GM18873 (cell line): ENCODE measurements around the gene SCML1.

Experiments used
- ATAC-seq: cut with Tn5 transposase; IDR thresholded peaks from one replicate; pipeline ENCODE4 v1.9.1; 2021; ENCODE audit warnings: mild to moderate bottlenecking, moderate library complexity, moderate number of reproducible peaks; ENCODE audit not compliant: unreplicated experiment, low FRiP score

The SCML1 gene, protein sequence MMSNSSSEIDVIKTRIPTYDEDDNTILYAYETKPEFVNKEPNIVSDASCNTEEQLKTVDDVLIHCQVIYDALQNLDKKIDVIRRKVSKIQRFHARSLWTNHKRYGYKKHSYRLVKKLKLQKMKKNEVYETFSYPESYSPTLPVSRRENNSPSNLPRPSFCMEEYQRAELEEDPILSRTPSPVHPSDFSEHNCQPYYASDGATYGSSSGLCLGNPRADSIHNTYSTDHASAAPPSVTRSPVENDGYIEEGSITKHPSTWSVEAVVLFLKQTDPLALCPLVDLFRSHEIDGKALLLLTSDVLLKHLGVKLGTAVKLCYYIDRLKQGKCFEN

GRCh38 chrX:17736856-17737709 is at the start of gene SCML1:
Gene SCML1 (plus strand): TSS chrX:17737493. CDS start chrX:17744187, 6,694 bp downstream.
- peak; percentile 69 for ATAC-seq

- ATAC-seq = no peak
Observed at GRCh38 chrX:17687648-17688047, 49.6 kb upstream of the SCML1 start.

GRCh38 chrX:17689971-17690409 is 47.3 kb upstream of the SCML1 start:
- ATAC-seq = peak; percentile 66

GRCh38 chrX:17692709-17693346 is 44.5 kb upstream of the SCML1 start:
- ATAC-seq = no peak

DNA sequence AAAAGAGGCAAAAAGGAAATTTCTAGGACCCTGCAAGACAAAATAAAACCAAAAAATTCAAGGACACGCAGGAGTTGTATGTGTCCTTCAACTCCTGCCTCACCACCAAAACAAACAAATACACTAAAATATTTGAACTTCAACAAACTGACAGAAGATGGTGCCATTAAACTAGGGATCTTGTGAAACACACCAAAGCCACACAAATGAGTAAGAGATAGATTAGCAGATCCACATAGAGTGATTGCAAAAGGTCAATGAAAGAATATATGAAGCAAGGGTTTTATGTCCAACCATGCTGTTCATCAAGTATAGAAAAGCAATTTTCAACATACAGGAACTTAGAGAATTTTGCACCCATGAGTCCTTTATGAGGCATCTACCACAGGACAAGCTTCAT is 40.1 kb upstream of the SCML1 start:
- no peak for ATAC-seq

DNA sequence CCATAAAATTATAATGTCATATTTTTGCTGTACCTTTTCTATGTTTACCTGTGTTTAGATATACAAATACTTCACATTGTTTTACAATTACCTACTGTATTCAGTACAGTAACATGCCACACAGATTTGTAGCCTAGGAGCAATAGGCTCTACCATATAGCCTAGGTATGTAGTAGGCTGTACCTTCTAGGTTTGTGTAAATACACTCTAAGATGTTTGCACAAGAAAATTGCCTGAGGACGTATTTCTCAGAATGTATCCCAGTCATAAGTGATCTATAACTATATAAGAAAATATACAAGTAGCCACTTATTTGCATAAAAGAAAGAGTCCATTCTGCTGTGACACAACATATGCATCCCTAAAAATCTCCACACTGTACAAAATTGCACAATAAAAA is 36.3 kb upstream of the SCML1 start:
- no peak for ATAC-seq

GRCh38 chrX:17703201-17703600 is 34.1 kb upstream of the SCML1 start:
- ATAC-seq = no peak

DNA sequence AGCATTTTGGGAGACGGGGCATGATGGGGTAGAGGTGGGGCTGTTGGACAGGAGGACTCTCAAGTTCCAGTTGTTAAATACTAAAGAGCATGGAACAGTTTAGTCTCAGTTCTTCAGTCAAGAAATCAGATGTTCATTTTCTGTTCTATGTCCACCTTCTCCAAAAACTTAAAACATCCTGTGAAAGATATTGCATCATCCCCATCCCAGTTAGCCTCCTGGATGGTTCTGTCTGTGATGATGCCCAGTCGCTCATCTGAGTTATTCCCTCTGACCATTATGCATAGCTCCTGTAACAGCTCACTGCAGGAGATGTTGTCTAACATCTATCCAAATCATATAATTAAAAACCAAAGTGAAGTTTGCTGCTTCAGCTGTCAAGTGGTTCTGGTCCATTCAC is 32.1 kb upstream of the SCML1 start:
- ATAC-seq = no peak

DNA sequence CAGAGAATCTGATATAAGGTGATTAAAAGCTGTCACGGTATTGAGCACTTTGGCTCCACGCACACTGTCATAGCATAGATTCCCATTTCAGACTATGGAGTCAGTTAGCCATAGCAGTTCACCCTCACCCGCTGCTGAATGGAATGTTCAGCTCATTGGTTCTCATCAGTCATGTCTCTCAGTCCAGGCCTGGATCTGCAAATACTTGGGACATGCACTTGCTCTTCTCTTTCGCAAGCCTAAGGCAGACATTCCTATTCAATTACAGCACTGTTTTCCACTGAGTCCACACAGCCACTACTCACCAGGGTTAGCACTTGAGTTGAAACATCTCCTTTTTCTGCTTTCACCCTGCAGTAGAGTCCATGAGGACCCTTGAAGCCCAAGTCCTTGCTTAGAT is 30.6 kb upstream of the SCML1 start:
- ATAC-seq = no peak

DNA sequence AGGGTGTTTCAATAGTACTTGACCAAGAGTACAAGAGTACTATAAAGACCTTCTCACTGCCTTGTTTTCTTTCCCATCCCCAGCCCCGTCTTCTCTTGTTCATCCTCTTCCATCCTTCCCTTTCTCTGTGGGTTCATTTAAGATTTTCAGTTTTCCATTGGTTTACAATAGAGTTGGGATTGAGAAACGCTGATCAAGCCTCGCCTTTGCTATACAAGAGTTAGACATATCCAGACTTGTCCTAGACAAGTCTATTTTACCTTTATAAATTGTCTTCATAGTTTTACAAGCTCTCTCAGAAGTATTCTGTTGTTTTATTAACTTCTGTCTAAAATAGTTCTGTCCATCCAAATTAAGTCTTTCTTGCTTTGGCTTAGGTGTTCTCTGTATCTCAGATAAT is 29.6 kb upstream of the SCML1 start:
- ATAC-seq = no peak

DNA sequence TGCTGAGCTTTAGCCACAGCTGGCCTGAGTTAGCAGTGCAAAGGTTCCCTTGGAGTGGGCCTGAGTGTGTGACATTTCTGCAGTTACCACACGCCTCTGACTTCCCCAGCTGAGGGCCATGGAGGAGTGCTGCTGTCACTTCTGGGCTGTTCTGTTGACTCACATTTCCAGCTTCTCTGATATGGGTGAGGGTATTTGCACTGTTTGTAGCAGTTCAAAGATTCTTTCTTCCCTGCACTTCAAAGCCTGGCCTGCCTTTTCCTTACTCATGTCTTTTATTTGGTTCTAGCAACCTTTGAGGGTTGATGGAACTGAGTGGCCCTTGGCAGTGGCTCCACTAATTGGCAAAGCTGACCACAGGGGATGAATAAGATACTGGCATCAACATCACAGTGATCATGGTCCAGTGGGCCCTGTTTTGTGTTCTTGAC is 26.4 kb upstream of the SCML1 start:
- no peak for ATAC-seq

GRCh38 chrX:17713288-17713687 is 24.0 kb upstream of the SCML1 start:
- ATAC-seq = no peak

- ATAC-seq = no peak
Observed at GRCh38 chrX:17718649-17719165, 18.6 kb upstream of the SCML1 start.

- ATAC-seq = no peak
Observed at GRCh38 chrX:17719711-17720110, 17.6 kb upstream of the SCML1 start.

- ATAC-seq = no peak
Observed at GRCh38 chrX:17721715-17722114, 15.6 kb upstream of the SCML1 start.

DNA sequence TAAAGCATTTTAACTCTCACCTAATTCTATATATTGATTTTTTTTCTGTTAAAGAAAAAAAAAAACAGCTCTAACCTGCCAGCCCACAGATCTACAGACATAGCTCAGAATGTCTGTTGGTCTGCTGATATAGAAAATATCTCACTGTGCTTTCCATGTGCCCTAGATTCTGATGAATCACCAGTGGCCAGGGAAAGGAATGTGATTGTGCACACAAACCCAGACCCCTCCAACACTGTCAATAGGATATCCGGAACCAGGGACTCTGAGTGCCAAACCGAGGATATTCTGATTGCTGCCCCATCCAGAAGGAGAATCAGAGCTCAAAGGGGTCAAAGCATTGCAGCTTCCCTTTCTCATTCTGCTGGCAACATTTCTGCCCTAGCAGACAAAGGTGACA is 12.1 kb upstream of the SCML1 start:
- no peak for ATAC-seq

DNA sequence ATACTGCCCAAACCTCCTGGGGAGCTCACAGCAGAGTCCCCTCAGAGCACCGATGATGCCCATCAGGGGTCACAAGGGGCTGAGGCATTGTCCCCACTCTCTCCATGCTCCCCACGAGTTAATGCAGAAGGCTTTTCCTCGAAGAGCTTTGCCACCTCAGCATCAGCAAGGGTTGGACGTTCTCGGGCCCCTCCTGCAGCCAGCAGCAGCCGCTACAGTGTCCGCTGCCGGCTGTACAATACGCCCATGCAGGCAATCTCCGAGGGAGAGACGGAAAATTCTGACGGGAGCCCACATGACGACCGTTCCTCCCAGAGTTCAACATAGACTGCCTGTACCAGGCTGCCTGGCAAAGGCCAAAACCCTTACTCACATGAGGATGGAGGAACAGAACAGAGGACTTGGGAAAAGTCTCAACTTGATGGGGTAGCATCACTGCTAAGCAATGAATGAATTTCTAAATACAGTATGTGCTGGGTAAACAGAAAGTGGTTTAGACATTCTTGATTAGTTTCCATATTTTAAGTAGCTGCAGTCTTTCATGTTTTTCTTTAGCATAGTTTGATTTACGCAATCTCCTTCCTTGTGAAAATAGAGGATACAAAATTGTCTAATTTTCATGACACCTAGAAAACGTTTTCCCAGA is 5.0 kb upstream of the SCML1 start:
- no peak for ATAC-seq

DNA sequence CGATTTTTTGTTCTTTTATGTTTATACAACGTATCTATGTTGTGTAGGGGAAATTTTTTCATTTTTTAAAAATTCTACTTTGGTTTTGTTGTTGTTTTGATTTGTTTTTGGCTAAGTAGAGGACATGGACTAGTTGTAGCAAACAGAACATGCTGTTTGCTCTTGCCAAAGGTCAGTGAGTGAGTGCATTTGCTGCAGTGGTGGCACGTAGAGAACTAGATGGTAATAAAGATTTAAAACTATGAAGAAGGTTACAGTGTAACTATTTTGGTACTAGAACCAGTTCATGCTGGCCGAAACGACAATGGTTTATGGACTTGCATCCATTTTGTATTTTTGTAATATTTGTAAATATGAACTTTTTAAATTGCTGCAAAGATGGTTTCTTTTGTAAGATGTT is 1.9 kb upstream of the SCML1 start:
- no peak for ATAC-seq

- ATAC-seq = no peak
Observed at GRCh38 chrX:17736478-17736855, 826 bp upstream of the SCML1 start.

DNA sequence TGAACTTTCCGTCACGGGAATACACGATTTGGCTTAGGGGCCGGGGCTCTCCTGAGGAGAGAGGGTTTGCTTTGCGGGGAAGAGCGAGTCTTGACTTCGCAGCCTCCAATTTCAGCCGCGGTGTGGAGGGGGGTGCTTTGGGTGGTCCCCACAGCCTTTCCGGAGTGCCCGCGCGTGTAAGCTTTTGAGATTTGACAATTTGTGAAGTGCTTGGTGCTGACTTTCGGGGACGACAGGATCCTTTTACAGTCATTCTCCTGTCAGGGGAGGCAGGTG is 355 bp downstream of the SCML1 start:
- no peak for ATAC-seq
